H1 (cell line): ENCODE data around the gene ZNF101. TPM values are rescaled to one million over a fixed set of nuclear protein-coding genes. Genes with fewer than 3 reads are reported as not detected.

Experiments
- BACH1 ChIP-seq: IDR thresholded peaks from 2 replicates; pipeline ENCODE4 v1.6.1; 2012; ENCODE audit warnings: low read length, improper control_type of control experiment
- BCL11A ChIP-seq, 2 experiments: IDR thresholded peaks; one replicate each; pipeline ENCODE4 v1.6.1; 2011; ENCODE audit warnings: low read depth in 2 of 2, low read length in 2 of 2, mild to moderate bottlenecking in 2 of 2
- CTBP2 ChIP-seq: IDR thresholded peaks from 2 replicates; pipeline ENCODE4 v1.7.0; 2011; ENCODE audit warnings: borderline replicate concordance, mild to moderate bottlenecking, moderate library complexity, mixed read lengths, low read length; ENCODE audit not compliant: insufficient read depth, insufficient read length
- GTF2F1 ChIP-seq: IDR thresholded peaks from 2 replicates; pipeline ENCODE4 v1.6.1; 2012; ENCODE audit warnings: low read depth, low read length, improper control_type of control experiment, borderline replicate concordance
- HDAC6 ChIP-seq: IDR thresholded peaks from one replicate; pipeline ENCODE4 v1.7.1; 2012; ENCODE audit warnings: low read depth, mild to moderate bottlenecking, inconsistent platforms, low read length, moderate library complexity
- JUN ChIP-seq: IDR thresholded peaks from 2 replicates; pipeline ENCODE4 v1.6.1; 2011; ENCODE audit warnings: low read depth, mild to moderate bottlenecking, improper control_type of control experiment, low read length
- KDM5A ChIP-seq: fragments of 200-600 bp; IDR thresholded peaks from 2 replicates; pipeline ENCODE4 v1.7.1; 2012; ENCODE audit warnings: mild to moderate bottlenecking, low read length, inconsistent platforms, mixed read lengths
- NRF1 ChIP-seq: IDR thresholded peaks from 2 replicates; pipeline ENCODE4 v1.6.1; 2011; ENCODE audit warnings: mild to moderate bottlenecking, low read depth, low read length, improper control_type of control experiment
- RXRA ChIP-seq: IDR thresholded peaks from 2 replicates; pipeline ENCODE4 v1.6.1; 2011; ENCODE audit warnings: low read depth, mild to moderate bottlenecking, low read length, moderate library complexity; ENCODE audit not compliant: insufficient read depth
- polyA plus RNA-seq, 7 experiments: library from polyadenylated mRNA; depleted of rRNA in 3 of 7; stranded (reverse) in 5 of 7; unstranded in 2 of 7; fragments of >200 nt in 5 of 7; fragments of 200-250 nt in 2 of 7; gene quantifications; 1 replicate in 5 of 7; 2 replicates in 1 of 7; 4 replicates in 1 of 7; pipeline versions ENCODE4 v1.2.1 to v1.2.3, GENCODE V29; 2011 to 2013; ENCODE audit warnings: missing spikeins in 2 of 7, mixed read lengths in 2 of 7
- total RNA-seq: library from RNA; stranded (reverse); fragmentation: NEBNext Ultra II Directional; extraction: Animal tissue kit (Norgen Biotek cat#: 25700); gene quantifications from 2 replicates; pipeline ENCODE4 v1.2.1, GENCODE V29; 2021
- TF ChIP-seq, protein P1 (sequence below): fragments of 300-600 bp; sonication (generic); IDR thresholded peaks from 2 replicates; pipeline ENCODE4 v1.7.1; 2012; ENCODE audit warnings: low read length, moderate library complexity, mild to moderate bottlenecking, inconsistent platforms; ENCODE audit not compliant: insufficient replicate concordance

Gene ZNF101
- total and polyA plus RNA-seq, 2 of the 8 experiments (the other 6 are each of a cell fraction or from before 2014, with no cell fraction given): 13.0 to 50.9 TPM

DNA sequence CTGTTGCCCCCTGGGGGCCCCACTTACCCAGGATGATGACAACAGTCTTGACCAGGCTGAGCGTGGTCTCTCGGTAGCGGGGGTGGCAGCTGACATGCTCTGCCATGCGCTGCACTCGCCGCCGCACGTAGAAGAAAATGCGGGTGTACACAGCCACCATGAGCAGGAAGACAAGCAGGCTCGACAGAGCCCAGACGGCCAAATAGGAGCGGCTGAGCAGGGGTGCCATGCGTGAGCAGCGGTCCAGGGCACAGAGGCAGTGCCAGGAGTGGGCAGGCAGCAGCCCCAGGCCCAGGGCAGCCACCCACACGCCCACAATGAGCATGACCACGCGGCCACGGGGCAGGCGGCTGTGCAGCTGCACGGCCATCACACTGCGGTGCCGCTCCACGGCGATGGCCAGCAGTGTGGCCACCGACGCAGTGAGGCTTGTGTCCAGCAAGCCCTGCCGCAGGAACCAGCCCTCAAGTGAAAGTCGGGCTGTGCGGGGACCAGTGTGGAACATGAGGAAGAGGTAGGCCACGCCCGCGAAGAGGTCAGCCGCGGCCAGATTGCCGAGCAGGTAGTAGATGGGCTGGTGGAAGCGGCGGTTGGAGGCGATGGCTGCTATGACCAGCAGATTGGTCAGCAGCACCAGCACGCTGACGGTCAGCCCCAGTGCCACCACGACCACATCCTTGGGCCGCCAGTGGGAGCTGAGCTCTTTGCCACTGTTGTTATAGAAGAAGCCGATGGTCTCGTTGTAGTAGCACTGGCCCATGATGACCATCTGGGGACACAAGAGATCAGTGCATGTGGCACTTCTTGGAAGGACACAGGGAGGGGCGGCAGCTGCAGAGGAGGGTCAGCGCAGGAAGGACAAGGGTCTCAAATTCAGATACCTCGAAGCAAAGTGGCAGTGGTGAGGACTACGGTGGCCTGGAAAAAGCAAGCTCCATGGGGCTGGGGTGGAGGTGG is 41.8 kb upstream of the ZNF101 start (continued):
- TF ChIP-seq, protein P1, sequence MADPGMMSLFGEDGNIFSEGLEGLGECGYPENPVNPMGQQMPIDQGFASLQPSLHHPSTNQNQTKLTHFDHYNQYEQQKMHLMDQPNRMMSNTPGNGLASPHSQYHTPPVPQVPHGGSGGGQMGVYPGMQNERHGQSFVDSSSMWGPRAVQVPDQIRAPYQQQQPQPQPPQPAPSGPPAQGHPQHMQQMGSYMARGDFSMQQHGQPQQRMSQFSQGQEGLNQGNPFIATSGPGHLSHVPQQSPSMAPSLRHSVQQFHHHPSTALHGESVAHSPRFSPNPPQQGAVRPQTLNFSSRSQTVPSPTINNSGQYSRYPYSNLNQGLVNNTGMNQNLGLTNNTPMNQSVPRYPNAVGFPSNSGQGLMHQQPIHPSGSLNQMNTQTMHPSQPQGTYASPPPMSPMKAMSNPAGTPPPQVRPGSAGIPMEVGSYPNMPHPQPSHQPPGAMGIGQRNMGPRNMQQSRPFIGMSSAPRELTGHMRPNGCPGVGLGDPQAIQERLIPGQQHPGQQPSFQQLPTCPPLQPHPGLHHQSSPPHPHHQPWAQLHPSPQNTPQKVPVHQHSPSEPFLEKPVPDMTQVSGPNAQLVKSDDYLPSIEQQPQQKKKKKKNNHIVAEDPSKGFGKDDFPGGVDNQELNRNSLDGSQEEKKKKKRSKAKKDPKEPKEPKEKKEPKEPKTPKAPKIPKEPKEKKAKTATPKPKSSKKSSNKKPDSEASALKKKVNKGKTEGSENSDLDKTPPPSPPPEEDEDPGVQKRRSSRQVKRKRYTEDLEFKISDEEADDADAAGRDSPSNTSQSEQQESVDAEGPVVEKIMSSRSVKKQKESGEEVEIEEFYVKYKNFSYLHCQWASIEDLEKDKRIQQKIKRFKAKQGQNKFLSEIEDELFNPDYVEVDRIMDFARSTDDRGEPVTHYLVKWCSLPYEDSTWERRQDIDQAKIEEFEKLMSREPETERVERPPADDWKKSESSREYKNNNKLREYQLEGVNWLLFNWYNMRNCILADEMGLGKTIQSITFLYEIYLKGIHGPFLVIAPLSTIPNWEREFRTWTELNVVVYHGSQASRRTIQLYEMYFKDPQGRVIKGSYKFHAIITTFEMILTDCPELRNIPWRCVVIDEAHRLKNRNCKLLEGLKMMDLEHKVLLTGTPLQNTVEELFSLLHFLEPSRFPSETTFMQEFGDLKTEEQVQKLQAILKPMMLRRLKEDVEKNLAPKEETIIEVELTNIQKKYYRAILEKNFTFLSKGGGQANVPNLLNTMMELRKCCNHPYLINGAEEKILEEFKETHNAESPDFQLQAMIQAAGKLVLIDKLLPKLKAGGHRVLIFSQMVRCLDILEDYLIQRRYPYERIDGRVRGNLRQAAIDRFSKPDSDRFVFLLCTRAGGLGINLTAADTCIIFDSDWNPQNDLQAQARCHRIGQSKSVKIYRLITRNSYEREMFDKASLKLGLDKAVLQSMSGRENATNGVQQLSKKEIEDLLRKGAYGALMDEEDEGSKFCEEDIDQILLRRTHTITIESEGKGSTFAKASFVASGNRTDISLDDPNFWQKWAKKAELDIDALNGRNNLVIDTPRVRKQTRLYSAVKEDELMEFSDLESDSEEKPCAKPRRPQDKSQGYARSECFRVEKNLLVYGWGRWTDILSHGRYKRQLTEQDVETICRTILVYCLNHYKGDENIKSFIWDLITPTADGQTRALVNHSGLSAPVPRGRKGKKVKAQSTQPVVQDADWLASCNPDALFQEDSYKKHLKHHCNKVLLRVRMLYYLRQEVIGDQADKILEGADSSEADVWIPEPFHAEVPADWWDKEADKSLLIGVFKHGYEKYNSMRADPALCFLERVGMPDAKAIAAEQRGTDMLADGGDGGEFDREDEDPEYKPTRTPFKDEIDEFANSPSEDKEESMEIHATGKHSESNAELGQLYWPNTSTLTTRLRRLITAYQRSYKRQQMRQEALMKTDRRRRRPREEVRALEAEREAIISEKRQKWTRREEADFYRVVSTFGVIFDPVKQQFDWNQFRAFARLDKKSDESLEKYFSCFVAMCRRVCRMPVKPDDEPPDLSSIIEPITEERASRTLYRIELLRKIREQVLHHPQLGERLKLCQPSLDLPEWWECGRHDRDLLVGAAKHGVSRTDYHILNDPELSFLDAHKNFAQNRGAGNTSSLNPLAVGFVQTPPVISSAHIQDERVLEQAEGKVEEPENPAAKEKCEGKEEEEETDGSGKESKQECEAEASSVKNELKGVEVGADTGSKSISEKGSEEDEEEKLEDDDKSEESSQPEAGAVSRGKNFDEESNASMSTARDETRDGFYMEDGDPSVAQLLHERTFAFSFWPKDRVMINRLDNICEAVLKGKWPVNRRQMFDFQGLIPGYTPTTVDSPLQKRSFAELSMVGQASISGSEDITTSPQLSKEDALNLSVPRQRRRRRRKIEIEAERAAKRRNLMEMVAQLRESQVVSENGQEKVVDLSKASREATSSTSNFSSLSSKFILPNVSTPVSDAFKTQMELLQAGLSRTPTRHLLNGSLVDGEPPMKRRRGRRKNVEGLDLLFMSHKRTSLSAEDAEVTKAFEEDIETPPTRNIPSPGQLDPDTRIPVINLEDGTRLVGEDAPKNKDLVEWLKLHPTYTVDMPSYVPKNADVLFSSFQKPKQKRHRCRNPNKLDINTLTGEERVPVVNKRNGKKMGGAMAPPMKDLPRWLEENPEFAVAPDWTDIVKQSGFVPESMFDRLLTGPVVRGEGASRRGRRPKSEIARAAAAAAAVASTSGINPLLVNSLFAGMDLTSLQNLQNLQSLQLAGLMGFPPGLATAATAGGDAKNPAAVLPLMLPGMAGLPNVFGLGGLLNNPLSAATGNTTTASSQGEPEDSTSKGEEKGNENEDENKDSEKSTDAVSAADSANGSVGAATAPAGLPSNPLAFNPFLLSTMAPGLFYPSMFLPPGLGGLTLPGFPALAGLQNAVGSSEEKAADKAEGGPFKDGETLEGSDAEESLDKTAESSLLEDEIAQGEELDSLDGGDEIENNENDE: no peak
- TF ChIP-seq BACH1: no peak
- TF ChIP-seq GTF2F1: no peak
- TF ChIP-seq BCL11A (IDR thresholded peaks at IDR 0.05; ENCODE audit: low read depth in 2 of 2, low read length in 2 of 2): no peak
- TF ChIP-seq RXRA: no peak
- TF ChIP-seq NRF1: no peak
- no peak for TF ChIP-seq CTBP2
- no peak for TF ChIP-seq KDM5A
- TF ChIP-seq HDAC6: no peak
- no peak for TF ChIP-seq JUN
